ENCODE data around the gene PSMB5.

Gene PSMB5

DNA sequence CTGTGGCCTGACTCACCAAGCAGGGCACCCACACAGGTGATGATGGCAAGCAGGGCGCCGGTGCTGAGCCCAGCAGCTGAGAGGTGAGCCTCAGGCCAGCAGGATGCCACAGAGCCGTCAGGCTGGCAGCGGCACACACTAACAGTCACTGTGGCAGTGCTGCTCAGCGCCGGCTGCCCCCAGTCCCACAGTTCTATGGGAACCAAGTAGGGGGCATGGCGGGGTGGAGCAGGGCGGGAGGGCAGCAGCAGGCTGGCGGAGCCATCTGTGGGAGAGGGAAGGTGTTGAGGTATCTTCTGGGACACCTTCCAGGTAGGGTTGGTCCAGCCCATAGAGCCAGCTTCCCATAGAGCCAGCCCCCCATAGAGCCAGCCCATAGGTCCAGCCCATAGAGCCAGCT is 14.3 kb upstream of the PSMB5 start:
- TF ChIP-seq CTCF (IDR thresholded peaks at IDR 0.05; ENCODE audit: control insufficient read depth, insufficient read depth, low read depth, low read length, missing control alignments) = no peak
- H3K4me3 ChIP-seq (ENCODE audit: control insufficient read depth, low read depth, low read length) = no peak overlapping the region
- DNase-seq (ENCODE audit: low read depth) = no peak

GRCh38 chr14:23047751-23048693 is 13.3 kb upstream of the PSMB5 start:
- TF ChIP-seq CTCF (IDR thresholded peaks at IDR 0.05; ENCODE audit: control insufficient read depth, insufficient read depth, low read depth, low read length, missing control alignments) = no peak
- H3K4me3 ChIP-seq (ENCODE audit: control insufficient read depth, low read depth, low read length) = no peak overlapping the region
- no peak for DNase-seq (ENCODE audit: low read depth)

DNA sequence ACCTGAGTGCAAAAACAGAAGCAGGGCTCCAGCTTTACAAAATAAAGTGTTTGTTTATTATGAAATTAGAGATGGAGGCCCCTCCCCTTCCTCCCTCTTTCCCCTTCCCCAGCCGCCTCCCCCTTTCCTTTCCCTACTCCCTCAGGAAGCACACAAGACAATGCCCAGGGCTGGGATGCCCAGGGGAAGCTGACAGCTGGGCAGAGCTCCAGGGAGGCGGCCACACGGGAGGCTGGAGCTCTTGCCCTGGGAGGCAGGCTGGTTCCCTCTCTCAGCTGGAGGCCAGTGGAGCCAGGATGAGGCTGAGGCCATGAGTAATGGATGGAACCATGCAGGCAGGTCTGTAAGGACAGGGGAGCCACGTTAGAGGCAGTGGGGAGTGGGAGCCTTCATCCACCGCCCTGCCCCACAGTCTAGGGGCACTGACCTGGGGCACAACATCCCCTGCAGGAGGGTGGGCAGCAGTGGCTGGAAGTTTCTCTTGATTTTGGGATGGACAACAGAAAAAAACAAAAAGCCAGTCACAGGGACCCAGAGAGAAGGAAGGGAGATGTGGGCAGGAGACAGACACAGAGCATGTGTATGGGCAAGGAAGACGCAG is 12.4 kb upstream of the PSMB5 start:
- TF ChIP-seq CTCF (IDR thresholded peaks at IDR 0.05; ENCODE audit: control insufficient read depth, insufficient read depth, low read depth, low read length, missing control alignments) = no peak
- DNase-seq (ENCODE audit: low read depth) = no peak
- no peak overlapping the region for H3K4me3 ChIP-seq (ENCODE audit: control insufficient read depth, low read depth, low read length)

DNA sequence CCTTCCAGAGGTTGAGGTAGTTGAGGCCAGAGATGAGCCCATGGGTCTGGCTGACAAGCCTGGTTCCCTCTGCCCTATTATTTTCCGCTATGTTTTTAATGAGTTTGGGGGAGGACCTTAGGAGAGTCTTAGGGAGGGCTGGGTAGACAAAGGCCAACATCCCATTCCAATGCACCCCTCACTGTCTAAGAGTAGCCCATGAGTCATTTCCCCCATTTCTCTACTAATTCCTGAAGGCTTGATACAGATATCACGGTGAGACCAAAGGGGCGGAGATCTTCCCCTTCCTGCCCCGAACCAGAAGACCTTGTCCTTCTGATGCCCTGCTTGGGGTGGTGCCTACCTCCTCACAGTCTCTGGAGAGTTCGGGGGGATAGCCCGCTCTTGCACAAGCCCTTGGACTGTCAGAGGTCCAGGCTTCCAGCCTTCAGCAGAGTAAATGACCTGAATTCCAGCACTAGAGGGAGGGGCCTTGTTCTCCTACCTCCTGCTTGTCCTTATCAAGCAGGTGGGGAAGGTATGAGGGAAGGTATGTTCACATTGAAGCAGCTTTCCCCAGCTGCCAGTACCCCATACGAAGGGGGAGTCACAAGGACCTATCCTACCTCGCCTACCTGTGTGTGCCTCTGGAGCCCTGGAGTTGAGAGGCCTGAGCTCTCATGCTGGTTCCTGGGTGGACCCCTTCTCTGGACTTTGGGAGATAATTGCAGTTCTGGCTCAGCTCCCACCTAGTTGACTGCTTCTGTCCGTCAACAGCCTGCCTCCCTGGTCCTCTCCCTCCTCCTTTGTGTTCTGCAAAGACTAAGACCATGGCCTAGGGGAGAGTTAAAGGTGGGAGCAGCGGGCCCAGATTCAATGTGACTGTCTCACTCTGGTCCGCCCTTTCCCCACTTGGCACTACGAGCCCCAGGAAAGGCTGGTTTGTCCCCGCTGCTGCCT is 11.0 kb upstream of the PSMB5 start:
- no peak for TF ChIP-seq CTCF (IDR thresholded peaks at IDR 0.05; ENCODE audit: control insufficient read depth, insufficient read depth, low read depth, low read length, missing control alignments)
- no peak overlapping the region for H3K4me3 ChIP-seq (ENCODE audit: control insufficient read depth, low read depth, low read length)
- DNase-seq (ENCODE audit: low read depth) = no peak

DNA sequence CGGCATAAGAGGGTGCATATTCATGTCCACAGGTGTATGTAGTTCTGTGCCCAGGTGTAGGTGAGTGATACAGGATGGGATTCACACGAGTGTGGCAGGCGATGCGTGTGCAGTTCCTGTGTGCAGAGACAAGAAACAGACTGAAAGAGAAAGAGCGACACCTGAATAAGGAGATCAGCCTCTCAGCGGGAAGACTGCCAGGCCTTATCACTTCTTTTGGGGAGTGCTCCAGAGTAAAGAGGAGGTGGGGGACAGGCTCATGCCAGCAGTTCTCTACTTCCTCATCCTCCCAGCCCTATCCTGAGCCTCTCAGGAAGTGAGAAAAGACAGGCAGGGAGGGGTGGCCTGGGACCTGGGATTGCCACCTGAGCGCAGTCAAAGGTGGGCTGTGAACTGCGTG is 10.1 kb upstream of the PSMB5 start:
- no peak overlapping the region for H3K4me3 ChIP-seq (ENCODE audit: control insufficient read depth, low read depth, low read length)
- no peak for DNase-seq (ENCODE audit: low read depth)
- TF ChIP-seq CTCF (IDR thresholded peaks at IDR 0.05; ENCODE audit: control insufficient read depth, insufficient read depth, low read depth, low read length, missing control alignments) = no peak

- DNase-seq (ENCODE audit: low read depth) = no peak
- no peak overlapping the region for H3K4me3 ChIP-seq (ENCODE audit: control insufficient read depth, low read depth, low read length)
- no peak for TF ChIP-seq CTCF (IDR thresholded peaks at IDR 0.05; ENCODE audit: control insufficient read depth, insufficient read depth, low read depth, low read length, missing control alignments)
Observed at GRCh38 chr14:23043754-23044153, 9.1 kb upstream of the PSMB5 start.

Data from AG09309 (cell line).